Panc1 (cell line): ENCODE results near the gene HNRNPF. TPM values are rescaled to one million over a fixed set of nuclear protein-coding genes. Genes with fewer than 3 reads are reported as not detected.

Experiments used
- ATAC-seq: fragments of 200-7000 bp; cut with Tn5 transposase; 2 replicates; pipeline ENCODE4 v1.9.1; 2020; ENCODE audit warnings: mild to moderate bottlenecking, moderate library complexity
- BruUV-seq: library from RNA; stranded (reverse); fragments of 400-500 nt; replicated peaks from 2 replicates; lab custom pipeline; 2021; lab: Mats Ljungman, UMichigan
- CTCF ChIA-PET: fragments of 300-600 bp; sonication (Branson Sonifier 250); formaldehyde crosslinking; loops from one replicate; lab custom pipeline; 2022; ENCODE audit warnings: antibody characterized with exemption; lab: Charles Lee
- POLR2A ChIA-PET: fragments of 300-600 bp; sonication (Branson Sonifier 250); formaldehyde crosslinking; loops from one replicate; lab custom pipeline; 2022; ENCODE audit warnings: antibody characterized with exemption; lab: Charles Lee
- DNase-seq: peaks from one replicate; pipeline ENCODE4 v3.0.0-alpha.2; 2010; ENCODE audit warnings: low read depth, low spot score
- H3K27ac ChIP-seq: 2 replicates; pipeline ENCODE4 v1.5.1; 2011; ENCODE audit warnings: mild to moderate bottlenecking, low read length, inconsistent platforms
- H3K27me3 ChIP-seq: fragments of 200-500 bp; sonication (Bioruptor generic); 2 replicates; pipeline ENCODE4 v1.6.0; 2014; ENCODE audit warnings: low read length, inconsistent platforms; ENCODE audit not compliant: control insufficient read depth, insufficient read depth
- H3K36me3 ChIP-seq: fragments of 200-500 bp; sonication (Bioruptor generic); 2 replicates; pipeline ENCODE4 v1.5.1; 2014; ENCODE audit warnings: inconsistent platforms, mild to moderate bottlenecking, low read length, moderate library complexity; ENCODE audit not compliant: control insufficient read depth, insufficient read depth
- H3K4me1 ChIP-seq: 2 replicates; pipeline ENCODE4 v1.5.1; 2011; ENCODE audit warnings: inconsistent platforms, mild to moderate bottlenecking, low read length, moderate library complexity; ENCODE audit not compliant: control insufficient read depth, insufficient read depth
- H3K4me3 ChIP-seq, 2 experiments: 2 replicates each; pipeline ENCODE4 v1.5.1; 2011 to 2012; ENCODE audit warnings: low read depth in 2 of 2, low read length in 2 of 2, mild to moderate bottlenecking in 2 of 2, inconsistent platforms in 1 of 2, moderate library complexity in 1 of 2
- H3K9me3 ChIP-seq: fragments of 200-500 bp; sonication (Bioruptor generic); 2 replicates; pipeline ENCODE4 v1.5.1; 2014; ENCODE audit warnings: low read depth, mild to moderate bottlenecking, inconsistent platforms, low read length, moderate library complexity; ENCODE audit not compliant: control insufficient read depth, insufficient read depth
- CTCF ChIP-seq: fragments of 450-650 bp; IDR thresholded peaks from 2 replicates; pipeline ENCODE4 v1.5.1; 2017; ENCODE audit warnings: mild to moderate bottlenecking
- POLR2AphosphoS5 ChIP-seq: IDR thresholded peaks from 2 replicates; pipeline ENCODE4 v1.6.1; 2012; ENCODE audit warnings: mild to moderate bottlenecking, low read depth, low read length, moderate library complexity
- REST ChIP-seq, 2 experiments: IDR thresholded peaks; 2 replicates each; pipeline ENCODE4 v1.6.1; 2011 to 2012; ENCODE audit warnings: low read depth in 2 of 2, control low read depth in 1 of 2, low read length in 1 of 2, mild to moderate bottlenecking in 1 of 2, moderate library complexity in 1 of 2; ENCODE audit not compliant: insufficient read depth in 1 of 2
- SIN3A ChIP-seq: IDR thresholded peaks from 2 replicates; pipeline ENCODE4 v1.6.1; 2012; ENCODE audit warnings: low read depth, mild to moderate bottlenecking, low read length, moderate library complexity, borderline replicate concordance; ENCODE audit not compliant: insufficient read depth
- TCF7L2 ChIP-seq: IDR thresholded peaks from 2 replicates; pipeline ENCODE4 v1.6.1; 2011; ENCODE audit warnings: mild to moderate bottlenecking, low read depth, low read length, inconsistent platforms
- in situ Hi-C: cut with HindIII; loops from 2 replicates; pipeline ENCODE4 v1.10.0; 2016; ENCODE audit warnings: low sequenced_read_pairs, low pct_unique_long_range_greater_than_20kb
- intact Hi-C: fragments of 100-400 bp; cut with micrococcal nuclease; formaldehyde crosslinking; loops from one replicate; pipeline ENCODE4 v1.10.0; 2022; ENCODE audit not compliant: unreplicated experiment
- total RNA-seq: library from RNA; stranded (reverse); gene quantifications from one replicate; pipeline ENCODE4 v1.2.1, GENCODE V29; 2021; ENCODE audit not compliant: unreplicated experiment

Gene HNRNPF
- total RNA-seq, 1 experiment from 2014 or later, result 466 TPM

DNA sequence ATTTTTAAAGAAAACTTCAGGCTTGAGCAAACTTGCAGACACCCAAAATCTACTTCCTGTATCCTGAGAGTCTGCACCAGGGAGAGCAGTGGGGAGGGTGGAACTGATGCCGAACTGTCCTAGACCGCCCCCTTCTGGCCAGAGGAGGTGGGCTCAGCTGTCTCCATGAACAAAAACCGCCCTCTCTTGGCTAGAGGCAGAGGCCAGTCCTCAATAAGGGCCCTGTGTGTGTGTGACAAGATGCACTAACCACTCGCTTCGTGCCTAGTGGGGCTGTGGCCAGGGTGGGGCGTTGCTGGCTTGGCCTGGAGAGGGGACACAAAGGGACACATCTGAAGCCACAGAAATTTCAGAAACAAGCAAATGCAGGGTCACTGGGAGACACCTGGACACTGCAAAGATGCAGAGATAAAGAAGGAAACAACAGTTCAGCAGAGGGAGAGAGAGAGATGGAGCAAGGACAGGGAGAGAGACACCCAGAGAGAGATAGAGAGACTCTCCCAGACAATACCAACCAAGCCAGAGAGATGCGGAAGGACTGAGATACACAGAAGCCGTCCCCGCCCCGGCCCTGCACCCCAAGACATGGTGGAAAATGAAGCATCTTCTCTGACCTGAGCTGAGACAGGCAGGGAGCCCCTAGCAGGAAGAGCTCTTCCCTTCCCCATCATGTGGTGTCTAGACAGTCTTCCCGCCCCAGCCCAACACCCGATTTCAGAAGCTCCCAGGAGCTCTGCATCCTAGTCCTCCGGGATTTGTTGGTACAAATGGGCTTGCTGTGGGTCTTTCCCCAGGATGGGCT is 60.3 kb downstream of the HNRNPF start:
- BruUV-seq, result no TSS peak
- H3K4me1 ChIP-seq, result peaks cover 2% of the 10 kb centered on the region; the same call in 1 of the 2 replicates
- H3K9me3 ChIP-seq, result no peaks in the 10 kb centered on the region
- ATAC-seq (peak; percentile 99), DNase-seq (peak; percentile 85)
- ChIA-PET POLR2A (no interaction called here), CTCF (interaction anchor here (0.5 to 2.2 kb wide), 6 partner anchors 56 to 186 kb away, joined by 3 to 13 read pairs (median 7); no protein-coding TSS in a partner anchor)
- no peak overlapping the region for H3K27ac ChIP-seq
- no peak overlapping the region for H3K4me3 ChIP-seq
- in situ Hi-C loops (no loop called here), intact Hi-C loops (loop anchor here (1.0 to 5.0 kb wide), 3 partner anchors 55 to 146 kb away; no protein-coding TSS in a partner anchor)
- no peak for TF ChIP-seq SIN3A
- TF ChIP-seq TCF7L2, result no peak
- peak; percentile 100 for TF ChIP-seq CTCF
- TF ChIP-seq REST (IDR thresholded peaks at IDR 0.05; ENCODE audit: insufficient read depth in 1 of 2, low read depth in 2 of 2, low read length in 1 of 2), result no peak
- TF ChIP-seq POLR2AphosphoS5, result no peak
- no peaks in the 10 kb centered on the region for H3K27me3 ChIP-seq
- H3K36me3 ChIP-seq, result no peaks in the 10 kb centered on the region

GRCh38 chr10:43347997-43348396 is 61.0 kb downstream of the HNRNPF start:
- no peaks in the 10 kb centered on the region for H3K27me3 ChIP-seq
- ChIA-PET POLR2A (no interaction called here), CTCF (interaction anchor here (1.9 to 2.2 kb wide), 2 partner anchors 82 to 143 kb away, joined by 8 to 13 read pairs; no protein-coding TSS in a partner anchor)
- peaks cover 2% of the 10 kb centered on the region; the same call in 1 of the 2 replicates for H3K4me1 ChIP-seq
- H3K27ac ChIP-seq, result no peak overlapping the region
- TF ChIP-seq CTCF (no peak), REST (IDR thresholded peaks at IDR 0.05; ENCODE audit: insufficient read depth in 1 of 2, low read depth in 2 of 2, low read length in 1 of 2) (no peak), POLR2AphosphoS5 (no peak), TCF7L2 (no peak), SIN3A (no peak)
- H3K36me3 ChIP-seq, result no peaks in the 10 kb centered on the region
- ATAC-seq, result peak; percentile 33; the same call in 1 of the 2 replicates
- in situ Hi-C loops (no loop called here), intact Hi-C loops (loop anchor here (1.0 to 5.0 kb wide), 3 partner anchors 55 to 145 kb away; no protein-coding TSS in a partner anchor)
- no peak for DNase-seq
- H3K4me3 ChIP-seq, result no peak overlapping the region
- BruUV-seq, result no TSS peak
- no peaks in the 10 kb centered on the region for H3K9me3 ChIP-seq
